ENCODE measurements around the gene SEPTIN2.
"Not testable (repeated sequence)": the region's sequence is repeated elsewhere in the genome, so short reads cannot be mapped to it uniquely, and the experiment has no call there.

SEPTIN2 gene

GRCh38 chr2:241372361-241372992 is 56.8 kb downstream of the SEPTIN2 start:
- no peak for ATAC-seq (ENCODE audit: insufficient read depth, low read depth)
- Histone ChIP-seq H3K4me1 (ENCODE audit: insufficient read depth, low read length) (no peaks in the 10 kb centered on the region), H3K9me3 (ENCODE audit: insufficient read depth, low read length, severe bottlenecking) (no peaks in the 10 kb centered on the region), H3K79me2 (ENCODE audit: insufficient read depth, low read length) (peaks cover 48% of the 10 kb centered on the region), H3K27me3 (ENCODE audit: insufficient read depth, low read length, poor library complexity) (no peaks in the 10 kb centered on the region), H3K27ac (ENCODE audit: low read length) (no peak overlapping the region), H2AFZ (ENCODE audit: low read depth, low read length) (no peak overlapping the region), H3K4me2 (ENCODE audit: insufficient read depth, low read length) (no peak overlapping the region), H4K20me1 (ENCODE audit: insufficient read depth, low read length) (peaks cover 27% of the 10 kb centered on the region; the same call in 1 of the 2 replicates), H3K9ac (ENCODE audit: low read depth, low read length) (no peak overlapping the region), H3K36me3 (ENCODE audit: insufficient read depth, low read length) (peaks cover 28% of the 10 kb centered on the region), H3K4me3 (ENCODE audit: low read depth in 1 of 2, low read length in 2 of 2) (no peak overlapping the region)
- no peak for DNase-seq
- TF ChIP-seq EZH2 (IDR thresholded peaks at IDR 0.05; ENCODE audit: borderline replicate concordance, low read depth, low read length, severe bottlenecking) (no peak), CTCF (IDR thresholded peaks at IDR 0.05; ENCODE audit: borderline replicate concordance, extremely low read depth, low read length, poor library complexity, severe bottlenecking) (no peak)

GRCh38 chr2:241373446-241373845 is 57.7 kb downstream of the SEPTIN2 start:
- Histone ChIP-seq H3K9ac (ENCODE audit: low read depth, low read length) (no peak overlapping the region), H3K9me3 (ENCODE audit: insufficient read depth, low read length, severe bottlenecking) (no peaks in the 10 kb centered on the region), H3K4me1 (ENCODE audit: insufficient read depth, low read length) (no peaks in the 10 kb centered on the region), H3K36me3 (ENCODE audit: insufficient read depth, low read length) (peaks cover 28% of the 10 kb centered on the region), H3K27me3 (ENCODE audit: insufficient read depth, low read length, poor library complexity) (no peaks in the 10 kb centered on the region), H4K20me1 (ENCODE audit: insufficient read depth, low read length) (peaks cover 27% of the 10 kb centered on the region; the same call in 1 of the 2 replicates), H3K79me2 (ENCODE audit: insufficient read depth, low read length) (peaks cover 40% of the 10 kb centered on the region), H3K4me2 (ENCODE audit: insufficient read depth, low read length) (no peak overlapping the region), H3K27ac (ENCODE audit: low read length) (no peak overlapping the region), H2AFZ (ENCODE audit: low read depth, low read length) (no peak overlapping the region), H3K4me3 (ENCODE audit: low read depth in 1 of 2, low read length in 2 of 2) (no peak overlapping the region)
- ATAC-seq (ENCODE audit: insufficient read depth, low read depth) (no peak), DNase-seq (no peak)
- no peak for TF ChIP-seq EZH2 (IDR thresholded peaks at IDR 0.05; ENCODE audit: borderline replicate concordance, low read depth, low read length, severe bottlenecking)
- TF ChIP-seq CTCF (IDR thresholded peaks at IDR 0.05; ENCODE audit: borderline replicate concordance, extremely low read depth, low read length, poor library complexity, severe bottlenecking) = no peak

DNA sequence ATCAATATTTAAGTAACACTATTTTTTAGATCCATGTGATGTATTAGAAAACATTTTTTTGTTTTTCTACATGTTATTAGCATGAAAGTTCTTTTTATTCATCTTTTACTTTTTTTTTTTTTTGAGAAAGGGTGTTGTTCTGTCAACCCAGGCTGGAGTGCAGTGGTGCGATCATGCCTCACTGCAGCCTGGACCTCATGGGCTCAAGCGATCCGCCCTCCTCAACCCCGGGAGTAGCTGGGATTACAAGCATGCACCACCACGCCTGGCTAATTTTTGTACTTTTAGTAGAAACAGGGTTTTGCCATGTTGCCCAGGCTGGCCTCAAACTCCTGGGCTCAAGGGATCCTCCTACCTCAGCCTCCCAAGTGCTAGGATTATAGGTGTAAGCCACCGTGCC is 58.2 kb downstream of the SEPTIN2 start:
- not testable (repeated sequence) for H3K27me3 ChIP-seq (ENCODE audit: insufficient read depth, low read length, poor library complexity); H3K4me1 ChIP-seq (ENCODE audit: insufficient read depth, low read length); DNase-seq; H3K27ac ChIP-seq (ENCODE audit: low read length); H3K9ac ChIP-seq (ENCODE audit: low read depth, low read length); ATAC-seq (ENCODE audit: insufficient read depth, low read depth); H2AFZ ChIP-seq (ENCODE audit: low read depth, low read length); H3K4me3 ChIP-seq (ENCODE audit: low read depth in 1 of 2, low read length in 2 of 2); H3K9me3 ChIP-seq (ENCODE audit: insufficient read depth, low read length, severe bottlenecking); H3K4me2 ChIP-seq (ENCODE audit: insufficient read depth, low read length)
- peaks cover 39% of the 10 kb centered on the region for H3K79me2 ChIP-seq (ENCODE audit: insufficient read depth, low read length)
- H3K36me3 ChIP-seq (ENCODE audit: insufficient read depth, low read length) = peaks cover 28% of the 10 kb centered on the region
- peaks cover 27% of the 10 kb centered on the region; the same call in 1 of the 2 replicates for H4K20me1 ChIP-seq (ENCODE audit: insufficient read depth, low read length)

DNA sequence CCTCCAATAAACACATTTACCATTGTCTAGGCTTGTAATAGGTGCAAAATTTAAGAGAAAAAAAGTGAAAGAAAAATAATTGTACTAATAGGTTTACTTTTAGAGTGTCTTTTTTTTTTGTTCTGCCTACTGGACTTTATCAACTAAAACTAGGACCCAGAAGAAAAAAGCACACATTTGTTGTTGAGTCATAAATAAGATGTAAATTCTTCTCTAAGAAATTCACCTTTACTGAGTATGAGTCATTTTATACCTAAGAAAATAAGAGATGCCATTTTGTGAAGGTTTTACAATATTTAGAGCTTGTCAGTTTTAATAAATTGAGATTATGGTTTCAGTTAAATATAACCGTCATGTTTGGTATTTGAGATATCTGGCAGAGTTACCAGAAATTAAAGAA is 59.6 kb downstream of the SEPTIN2 start:
- H3K27ac ChIP-seq (ENCODE audit: low read length) = no peak overlapping the region
- H3K9me3 ChIP-seq (ENCODE audit: insufficient read depth, low read length, severe bottlenecking) = no peaks in the 10 kb centered on the region
- H3K27me3 ChIP-seq (ENCODE audit: insufficient read depth, low read length, poor library complexity) = no peaks in the 10 kb centered on the region
- peaks cover 32% of the 10 kb centered on the region for H3K79me2 ChIP-seq (ENCODE audit: insufficient read depth, low read length)
- no peak for TF ChIP-seq CTCF (IDR thresholded peaks at IDR 0.05; ENCODE audit: borderline replicate concordance, extremely low read depth, low read length, poor library complexity, severe bottlenecking)
- no peak for TF ChIP-seq EZH2 (IDR thresholded peaks at IDR 0.05; ENCODE audit: borderline replicate concordance, low read depth, low read length, severe bottlenecking)
- ATAC-seq (ENCODE audit: insufficient read depth, low read depth) = no peak
- H3K4me2 ChIP-seq (ENCODE audit: insufficient read depth, low read length) = no peak overlapping the region
- peaks cover 28% of the 10 kb centered on the region for H3K36me3 ChIP-seq (ENCODE audit: insufficient read depth, low read length)
- DNase-seq = no peak
- H2AFZ ChIP-seq (ENCODE audit: low read depth, low read length) = no peak overlapping the region
- peaks cover 33% of the 10 kb centered on the region; the same call in 1 of the 2 replicates for H4K20me1 ChIP-seq (ENCODE audit: insufficient read depth, low read length)
- no peak overlapping the region for H3K9ac ChIP-seq (ENCODE audit: low read depth, low read length)
- H3K4me3 ChIP-seq (ENCODE audit: low read depth in 1 of 2, low read length in 2 of 2) = no peak overlapping the region
- no peaks in the 10 kb centered on the region for H3K4me1 ChIP-seq (ENCODE audit: insufficient read depth, low read length)
